Esophagus (tissue), 2 donors: ENCODE measurements around the gene FIBIN. TPM values are rescaled to one million over a fixed set of nuclear protein-coding genes. Genes with fewer than 3 reads are reported as not detected.
"Not testable (repeated sequence)": the region's sequence is repeated elsewhere in the genome, so short reads cannot be mapped to it uniquely, and the experiment has no call there.

Experiments used
- H3K27ac ChIP-seq, 2 donors: one replicate each; pipeline ENCODE4 v1.5.1; 2013; ENCODE audit warnings: low read depth in 2 of 2, mild to moderate bottlenecking in 2 of 2, inconsistent platforms in 1 of 2, low read length in 1 of 2, moderate library complexity in 1 of 2
- H3K27me3 ChIP-seq, 2 donors: one replicate each; pipeline ENCODE4 v1.6.1; 2013; ENCODE audit warnings: low read length in 2 of 2, control low read depth in 1 of 2, mild to moderate bottlenecking in 1 of 2; ENCODE audit not compliant: insufficient read depth in 2 of 2, control insufficient read depth in 1 of 2
- H3K36me3 ChIP-seq, 2 donors: one replicate each; pipeline ENCODE4 v1.6.1; 2013; ENCODE audit warnings: low read length in 1 of 2; ENCODE audit not compliant: control insufficient read depth in 2 of 2, insufficient read depth in 2 of 2
- H3K4me1 ChIP-seq, 2 donors: one replicate each; pipeline ENCODE4 v1.6.1; 2013; ENCODE audit warnings: low read length in 1 of 2; ENCODE audit not compliant: control insufficient read depth in 2 of 2, insufficient read depth in 2 of 2
- H3K4me3 ChIP-seq, 2 donors: one replicate each; pipeline ENCODE4 v1.5.1; 2013; ENCODE audit warnings: low read length in 2 of 2, mild to moderate bottlenecking in 2 of 2, low read depth in 1 of 2, moderate library complexity in 1 of 2
- H3K9me3 ChIP-seq, 2 donors: one replicate each; pipeline ENCODE4 v1.6.1; 2013; ENCODE audit warnings: mild to moderate bottlenecking in 2 of 2, low read depth in 1 of 2, low read length in 1 of 2, moderate library complexity in 1 of 2; ENCODE audit not compliant: control insufficient read depth in 2 of 2, insufficient read depth in 1 of 2
- WGBS, 2 donors: extraction: QIAGEN DNeasy Blood & Tissue Kit; methylation state at CpG; one replicate each; pipeline ENCODE4 v1.1.7; 2013; 5-methylcytosine and 5-hydroxymethylcytosine counted together
- polyA plus RNA-seq, 2 donors: library from polyadenylated mRNA; stranded (reverse); fragments of 200-250 nt; gene quantifications; one replicate each; pipeline ENCODE4 v1.2.3, GENCODE V29; 2013
- donor health status: healthy with polysubstance abuse.
- donor health status: Bipolar disorder and iron deficiency.

Gene FIBIN
- polyA plus RNA-seq, 2 donors, result 1.6 to 5.4 TPM

DNA sequence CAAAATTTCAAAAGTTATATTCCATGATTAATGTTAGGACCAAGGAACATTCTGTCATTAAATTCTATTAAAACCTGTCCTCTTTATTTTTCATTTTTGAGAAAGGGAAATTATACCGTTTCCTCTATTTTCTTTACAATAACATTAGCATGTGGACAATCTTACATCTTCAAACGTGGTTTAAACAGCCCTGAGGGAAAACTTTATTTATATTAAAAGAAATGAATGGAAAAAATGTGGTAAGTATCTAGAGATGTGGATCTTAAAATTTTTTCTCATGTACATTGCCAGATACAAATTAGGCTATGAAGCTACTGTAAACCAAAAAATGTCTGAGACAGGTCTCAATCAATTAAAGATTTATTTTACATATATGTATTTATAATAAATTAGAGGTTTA, 18.9 kb upstream of the FIBIN start:
- WGBS, 2 donors, result 33 to 38% methylated on average over 2 of the region's 2 CpGs
- Histone ChIP-seq H3K4me1 (no peaks in the 10 kb centered on the region), H3K27ac (no peak overlapping the region)

DNA sequence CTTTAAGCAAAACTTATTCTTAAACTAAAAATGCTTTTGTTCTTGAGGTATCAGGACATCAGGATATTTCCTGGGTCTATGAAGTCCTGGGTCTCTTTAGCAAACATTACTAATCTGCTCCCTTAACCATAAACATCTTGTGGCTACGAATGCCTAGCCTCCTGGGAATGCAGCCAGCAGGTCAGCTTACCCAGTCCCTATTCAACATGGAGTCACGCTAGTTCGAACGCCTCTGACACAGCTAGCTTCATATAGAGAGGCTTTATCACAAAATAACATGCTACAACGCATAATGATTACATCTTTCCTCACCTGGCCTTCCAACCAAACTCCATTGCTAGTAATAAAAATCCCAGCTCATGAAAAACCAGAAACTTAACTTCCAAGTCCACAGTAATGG, 17.5 kb upstream of the FIBIN start:
- 51 to 69% methylated on average over 5 of the region's 5 CpGs for WGBS, 2 donors
- no peak overlapping the region for H3K4me3 ChIP-seq
- no peaks in the 10 kb centered on the region for H3K9me3 ChIP-seq

More for the DNA sequence above, 18.9 kb upstream of the FIBIN start:
- Histone ChIP-seq H3K27me3 (no peaks in the 10 kb centered on the region), H3K4me3 (no peak overlapping the region), H3K9me3 (no peaks in the 10 kb centered on the region), H3K36me3 (no peaks in the 10 kb centered on the region)

DNA sequence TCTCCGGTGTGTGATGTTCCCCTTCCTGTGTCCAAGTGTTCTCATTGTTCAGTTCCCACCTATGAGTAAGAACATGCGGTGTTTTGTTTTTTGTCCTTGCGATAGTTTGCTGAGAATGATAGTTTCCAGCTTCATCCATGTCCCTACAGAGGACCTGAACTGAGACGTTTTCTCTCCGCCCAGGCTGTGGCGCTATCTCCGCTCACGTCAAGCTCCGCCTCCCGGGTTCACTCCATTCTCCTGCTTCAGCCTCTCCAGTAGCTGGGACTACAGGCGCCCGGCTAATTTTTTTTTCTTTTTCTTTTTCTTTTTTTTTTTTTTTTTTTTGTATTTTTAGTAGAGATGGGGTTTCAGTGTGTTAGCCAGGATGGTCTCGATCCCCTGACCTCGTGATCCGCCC, 16.7 kb upstream of the FIBIN start:
- WGBS, 2 donors, result 90 to 91% methylated on average over 15 of the region's 15 CpGs
- not testable (repeated sequence) for H3K36me3 ChIP-seq, H3K9me3 ChIP-seq, H3K27me3 ChIP-seq, H3K27ac ChIP-seq, H3K4me1 ChIP-seq, H3K4me3 ChIP-seq

More for the DNA sequence above, 17.5 kb upstream of the FIBIN start:
- Histone ChIP-seq H3K27ac (no peak overlapping the region), H3K4me1 (no peaks in the 10 kb centered on the region), H3K36me3 (no peaks in the 10 kb centered on the region), H3K27me3 (no peaks in the 10 kb centered on the region)

DNA sequence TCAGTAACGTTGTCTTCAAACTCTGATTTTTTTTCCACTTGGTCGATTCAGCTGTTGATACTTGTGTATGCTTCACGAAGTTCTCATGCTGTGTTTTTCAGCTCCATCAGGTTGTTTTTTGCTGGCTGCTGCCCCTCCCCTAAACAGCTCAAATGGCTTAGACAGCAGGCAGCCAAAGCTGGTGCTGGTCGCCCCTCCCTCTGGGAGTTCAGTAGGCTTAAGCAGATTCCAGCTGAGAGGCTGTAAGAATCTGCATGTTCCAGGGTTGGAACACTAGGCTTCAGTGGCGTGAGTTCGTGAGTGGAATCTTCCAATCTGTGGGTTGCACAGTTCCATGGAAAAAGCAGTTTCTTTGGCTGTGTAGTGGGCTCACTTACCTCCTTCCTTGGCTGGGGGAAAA, 10.3 kb upstream of the FIBIN start:
- no peaks in the 10 kb centered on the region for H3K4me1 ChIP-seq
- no peaks in the 10 kb centered on the region for H3K36me3 ChIP-seq
- no peak overlapping the region for H3K27ac ChIP-seq
- whole genome bisulfite sequencing, 2 donors, result 68 to 78% methylated on average over 6 of the region's 6 CpGs
- no peak overlapping the region for H3K4me3 ChIP-seq
- no peaks in the 10 kb centered on the region for H3K9me3 ChIP-seq
- H3K27me3 ChIP-seq, result no peaks in the 10 kb centered on the region

DNA sequence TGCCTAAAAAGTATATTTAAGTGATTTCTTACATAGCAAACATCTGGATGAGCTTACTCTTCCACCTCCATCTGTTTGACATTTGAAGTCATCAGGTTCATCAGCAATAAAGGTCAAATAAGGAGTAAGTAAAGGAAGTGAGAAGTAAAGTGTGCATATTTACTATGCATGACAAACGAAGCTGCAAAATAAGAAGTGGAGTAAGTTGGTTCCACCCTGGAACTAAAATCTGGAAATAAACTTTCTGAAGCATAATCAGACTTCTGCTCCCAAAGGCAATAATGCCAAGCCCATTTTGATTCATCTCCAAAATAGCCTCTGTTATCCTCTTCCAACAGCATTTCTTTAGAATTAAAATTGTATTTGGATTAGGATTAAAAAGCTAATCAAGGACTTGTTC, 8.4 kb upstream of the FIBIN start:
- 19 to 34% methylated on average over 1 of the region's 1 CpG for WGBS, 2 donors

DNA sequence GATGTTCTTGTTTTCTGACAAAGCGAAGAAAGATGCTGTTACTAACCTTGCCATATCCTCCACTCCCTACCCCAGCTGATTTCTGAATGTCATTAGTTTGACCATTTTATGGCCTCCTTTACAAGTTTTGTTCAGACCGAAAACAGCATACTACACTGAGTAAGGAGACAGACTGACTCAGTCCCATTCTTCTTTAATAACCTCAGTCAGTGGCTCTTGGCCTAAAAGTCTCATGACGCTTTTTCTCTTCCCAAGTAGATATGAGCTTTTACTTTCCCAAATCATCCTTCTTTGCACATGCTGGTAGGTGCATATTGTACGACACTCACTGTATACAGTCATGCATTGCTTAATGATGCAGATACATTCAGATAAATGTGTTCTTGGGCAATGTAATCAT, 8.0 kb upstream of the FIBIN start:
- WGBS, 2 donors, result 48 to 63% methylated on average over 4 of the region's 4 CpGs
- Histone ChIP-seq H3K9me3 (no peaks in the 10 kb centered on the region), H3K36me3 (no peaks in the 10 kb centered on the region), H3K4me1 (no peaks in the 10 kb centered on the region), H3K27ac (no peak overlapping the region), H3K27me3 (no peaks in the 10 kb centered on the region), H3K4me3 (no peak overlapping the region)

More for the DNA sequence above, 8.4 kb upstream of the FIBIN start:
- H3K27ac ChIP-seq, result no peak overlapping the region
- no peaks in the 10 kb centered on the region for H3K4me1 ChIP-seq
- H3K36me3 ChIP-seq, result no peaks in the 10 kb centered on the region
- H3K27me3 ChIP-seq, result no peaks in the 10 kb centered on the region
- H3K4me3 ChIP-seq, result no peak overlapping the region
- H3K9me3 ChIP-seq, result no peaks in the 10 kb centered on the region

DNA sequence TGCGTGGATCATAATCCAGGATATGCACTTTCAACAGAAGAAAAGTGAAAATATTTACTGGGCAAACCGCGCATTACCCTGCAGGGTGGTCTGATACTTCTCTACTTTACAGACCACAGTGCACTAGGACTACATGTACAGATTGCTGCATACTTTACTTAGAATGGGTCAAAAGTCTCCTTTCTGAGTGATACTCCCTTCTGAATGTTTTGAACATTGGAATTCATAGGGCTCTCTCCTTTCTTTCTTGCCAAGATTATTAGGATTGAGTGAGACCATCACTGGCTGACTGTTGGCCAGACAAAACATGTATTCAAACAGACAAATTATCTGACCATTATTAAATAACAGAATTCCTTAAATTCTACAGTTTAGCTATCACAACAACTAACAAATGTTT, 6.6 kb upstream of the FIBIN start:
- Histone ChIP-seq H3K9me3 (no peaks in the 10 kb centered on the region), H3K27me3 (no peaks in the 10 kb centered on the region), H3K4me3 (no peak overlapping the region), H3K4me1 (no peaks in the 10 kb centered on the region), H3K36me3 (no peaks in the 10 kb centered on the region), H3K27ac (no peak overlapping the region)
- WGBS, 2 donors, result 85 to 90% methylated on average over 3 of the region's 3 CpGs

DNA sequence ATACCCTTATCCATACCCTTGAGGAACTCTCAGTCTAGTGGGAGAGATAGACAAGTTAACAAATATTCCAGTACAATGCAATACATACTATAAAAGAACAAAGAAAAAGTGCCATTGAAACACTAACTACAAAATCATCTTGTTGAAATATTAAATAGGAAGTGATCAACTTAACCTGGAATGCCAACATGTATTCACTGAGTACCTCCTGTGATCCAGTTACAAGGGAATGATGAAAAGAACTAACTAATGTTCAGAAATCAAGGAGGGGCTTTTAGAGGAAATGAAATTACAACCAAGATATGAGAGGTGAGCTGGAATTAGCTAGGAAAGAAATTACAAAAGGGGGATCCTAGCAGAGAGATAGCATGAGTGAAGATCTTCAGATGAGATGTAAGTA, 6.2 kb upstream of the FIBIN start:
- Histone ChIP-seq H3K4me1 (no peaks in the 10 kb centered on the region), H3K4me3 (no peak overlapping the region), H3K9me3 (no peaks in the 10 kb centered on the region), H3K36me3 (no peaks in the 10 kb centered on the region), H3K27ac (no peak overlapping the region), H3K27me3 (no peaks in the 10 kb centered on the region)

DNA sequence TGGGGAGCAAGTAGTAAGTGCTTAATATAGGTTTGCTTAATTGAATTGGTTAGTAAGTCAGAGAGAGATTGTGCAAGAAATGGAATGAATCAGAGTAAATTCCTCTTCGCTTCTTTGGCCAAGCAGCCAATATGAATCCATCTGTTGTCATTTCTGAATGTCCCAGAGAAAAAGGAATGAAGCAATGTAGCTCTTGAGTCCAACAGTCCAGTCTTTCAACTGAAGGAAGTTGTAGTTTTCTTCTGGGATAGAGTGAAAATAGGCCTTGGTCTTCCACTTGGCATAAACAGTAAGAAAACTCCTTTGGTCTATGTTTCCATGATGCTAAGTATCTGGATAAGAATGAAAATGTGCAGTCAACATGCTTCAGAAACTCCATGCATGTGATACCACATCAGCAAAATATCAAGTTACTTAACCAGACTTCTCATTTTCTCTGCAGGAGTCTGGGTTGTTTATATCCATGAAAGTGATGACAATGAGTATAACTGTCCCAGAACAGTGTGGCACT, 1.8 kb upstream of the FIBIN start:
- 33 to 56% methylated on average over 1 of the region's 1 CpG for WGBS, 2 donors
- no peaks in the 10 kb centered on the region for H3K27me3 ChIP-seq
- H3K9me3 ChIP-seq, result no peaks in the 10 kb centered on the region

DNA sequence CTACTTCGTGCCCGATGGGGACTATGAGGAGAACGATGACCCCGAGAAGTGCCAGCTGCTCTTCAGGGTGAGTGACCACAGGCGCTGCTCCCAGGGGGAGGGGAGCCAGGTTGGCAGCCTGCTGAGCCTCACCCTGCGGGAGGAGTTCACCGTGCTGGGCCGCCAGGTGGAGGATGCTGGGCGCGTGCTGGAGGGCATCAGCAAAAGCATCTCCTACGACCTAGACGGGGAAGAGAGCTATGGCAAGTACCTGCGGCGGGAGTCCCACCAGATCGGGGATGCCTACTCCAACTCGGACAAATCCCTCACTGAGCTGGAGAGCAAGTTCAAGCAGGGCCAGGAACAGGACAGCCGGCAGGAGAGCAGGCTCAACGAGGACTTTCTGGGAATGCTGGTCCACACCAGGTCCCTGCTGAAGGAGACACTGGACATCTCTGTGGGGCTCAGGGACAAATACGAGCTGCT, 751 bp downstream of the FIBIN start:
- no peaks in the 10 kb centered on the region for H3K36me3 ChIP-seq
- H3K4me3 ChIP-seq, result peak overlapping the region; percentile 39 to 59
- H3K27ac ChIP-seq, result peak overlapping the region; percentile 62 to 73
- H3K9me3 ChIP-seq, result no peaks in the 10 kb centered on the region
- no peaks in the 10 kb centered on the region for H3K27me3 ChIP-seq
- H3K4me1 ChIP-seq, result peaks cover 0 to 6% of the 10 kb centered on the region in 2 donors
- WGBS, 2 donors, result 33 to 49% methylated on average over 19 of the region's 19 CpGs

More for the DNA sequence above, 1.8 kb upstream of the FIBIN start:
- Histone ChIP-seq H3K4me3 (no peak overlapping the region), H3K27ac (peak overlapping the region in 1 of 2 donors; percentile 64), H3K36me3 (no peaks in the 10 kb centered on the region), H3K4me1 (peaks cover 0 to 6% of the 10 kb centered on the region in 2 donors)
